A673 (cell line): Measurements from ENCODE around the gene HEMK1. TPM values are rescaled to one million over a fixed set of nuclear protein-coding genes. Genes with fewer than 3 reads are reported as not detected.

Source experiments
- BruUV-seq: library from RNA; stranded (reverse); fragments of 400-500 nt; replicated peaks from 2 replicates; lab custom pipeline; 2021; lab: Mats Ljungman, UMichigan
- CTCF ChIA-PET: fragments of 300-600 bp; sonication (Branson Sonifier 250); formaldehyde crosslinking; loops from one replicate; lab custom pipeline; 2022; ENCODE audit warnings: antibody characterized with exemption; lab: Charles Lee
- POLR2A ChIA-PET: fragments of 300-600 bp; sonication (Branson Sonifier 250); formaldehyde crosslinking; loops from one replicate; lab custom pipeline; 2022; ENCODE audit warnings: antibody characterized with exemption; ENCODE audit not compliant: low non-redundant PET; lab: Charles Lee
- DNase-seq: peaks from one replicate; pipeline ENCODE4 v3.0.0-alpha.2; 2015; ENCODE audit warnings: low spot score
- H3K27ac ChIP-seq: fragments of 200-600 bp; sonication (generic); 2 replicates; pipeline ENCODE4 v1.5.1; 2016; ENCODE audit warnings: mixed run types, low read depth, mild to moderate bottlenecking, mixed read lengths, antibody characterized with exemption, low read length; ENCODE audit not compliant: poor library complexity, severe bottlenecking
- H3K27me3 ChIP-seq: fragments of 200-600 bp; sonication (generic); replicated peaks from 2 replicates; pipeline ENCODE4 v1.6.1; 2017; ENCODE audit warnings: mixed run types, low read depth, mild to moderate bottlenecking, mixed read lengths, antibody characterized with exemption, low read length; ENCODE audit not compliant: insufficient read depth, poor library complexity
- H3K36me3 ChIP-seq: fragments of 200-600 bp; sonication (generic); 2 replicates; pipeline ENCODE4 v1.6.1; 2016; ENCODE audit warnings: mixed run types, mild to moderate bottlenecking, mixed read lengths, antibody characterized with exemption, low read length; ENCODE audit not compliant: insufficient read depth, poor library complexity, severe bottlenecking
- H3K4me1 ChIP-seq: fragments of 200-600 bp; sonication (generic); 2 replicates; pipeline ENCODE4 v1.6.1; 2017; ENCODE audit warnings: mixed run types, mild to moderate bottlenecking, mixed read lengths, antibody characterized with exemption, low read length; ENCODE audit not compliant: insufficient read depth, poor library complexity, severe bottlenecking
- H3K4me3 ChIP-seq: fragments of 200-600 bp; sonication (generic); 2 replicates; pipeline ENCODE4 v1.5.1; 2016; ENCODE audit warnings: low read depth, mixed run types, mild to moderate bottlenecking, mixed read lengths, low read length; ENCODE audit not compliant: poor library complexity, severe bottlenecking
- H3K9me3 ChIP-seq: fragments of 200-600 bp; sonication (generic); 2 replicates; pipeline ENCODE4 v1.6.1; 2016; ENCODE audit warnings: mixed run types, low read depth, mild to moderate bottlenecking, mixed read lengths, antibody characterized with exemption, low read length; ENCODE audit not compliant: poor library complexity, severe bottlenecking
- CTCF ChIP-seq: fragments of 300-800, 200-600 bp; sonication (generic); conservative IDR thresholded peaks from 2 replicates; pipeline ENCODE4 v1.5.1; 2017; ENCODE audit warnings: low read depth, mild to moderate bottlenecking, antibody characterized with exemption, low read length, moderate library complexity, mixed read lengths
- EZH2 ChIP-seq: fragments of 200-600 bp; sonication (generic); IDR thresholded peaks from 2 replicates; pipeline ENCODE4 v1.6.1; 2017; ENCODE audit warnings: borderline replicate concordance, low read depth, mild to moderate bottlenecking, mixed read lengths, antibody characterized with exemption, low read length; ENCODE audit not compliant: poor library complexity, severe bottlenecking
- intact Hi-C: fragments of 100-400 bp; cut with micrococcal nuclease; formaldehyde crosslinking; loops from one replicate; pipeline ENCODE4 v1.10.0; 2022; ENCODE audit not compliant: unreplicated experiment
- total RNA-seq: library from RNA; stranded (reverse); gene quantifications from 2 replicates; pipeline ENCODE4 v1.2.3, GENCODE V29; 2021

Gene HEMK1
- total RNA-seq, 1 experiment from 2014 or later = 5.7 TPM

- no TSS peak for BruUV-seq
Observed at GRCh38 chr3:50620820-50621219, 51.5 kb downstream of the HEMK1 start.

GRCh38 chr3:50622881-50623280 lies 53.6 kb downstream of the HEMK1 start:
- no peak overlapping the region for H3K4me3 ChIP-seq
- POLR2A ChIA-PET = no interaction called here
- DNase-seq = no peak
- H3K9me3 ChIP-seq = no peaks in the 10 kb centered on the region
- intact Hi-C loops = no loop called here
- no peak overlapping the region for H3K27ac ChIP-seq
- BruUV-seq = no TSS peak
- no peaks in the 10 kb centered on the region for H3K27me3 ChIP-seq
- no peaks in the 10 kb centered on the region for H3K36me3 ChIP-seq
- TF ChIP-seq EZH2 (no peak), CTCF (no peak)
- CTCF ChIA-PET = no interaction called here
- peaks cover 7% of the 10 kb centered on the region for H3K4me1 ChIP-seq

More at GRCh38 chr3:50620820-50621219, 51.5 kb downstream of the HEMK1 start:
- ChIA-PET POLR2A (no interaction called here), CTCF (no interaction called here)
- no peak overlapping the region for H3K4me3 ChIP-seq
- DNase-seq = no peak
- peaks cover 6% of the 10 kb centered on the region for H3K4me1 ChIP-seq
- no peaks in the 10 kb centered on the region for H3K36me3 ChIP-seq
- no peak for TF ChIP-seq EZH2
- TF ChIP-seq CTCF = no peak
- no peaks in the 10 kb centered on the region for H3K27me3 ChIP-seq
- H3K9me3 ChIP-seq = no peaks in the 10 kb centered on the region
- H3K27ac ChIP-seq = no peak overlapping the region
- intact Hi-C loops = no loop called here

GRCh38 chr3:50623840-50624474 lies 54.6 kb downstream of the HEMK1 start:
- no peak overlapping the region for H3K4me3 ChIP-seq
- H3K27me3 ChIP-seq = no peaks in the 10 kb centered on the region
- H3K27ac ChIP-seq = no peak overlapping the region
- BruUV-seq = no TSS peak
- DNase-seq = no peak
- no peaks in the 10 kb centered on the region for H3K9me3 ChIP-seq
- TF ChIP-seq CTCF (no peak), EZH2 (no peak)
- CTCF ChIA-PET = no interaction called here
- POLR2A ChIA-PET = no interaction called here
- H3K36me3 ChIP-seq = no peaks in the 10 kb centered on the region
- peaks cover 7% of the 10 kb centered on the region for H3K4me1 ChIP-seq
- intact Hi-C loops = no loop called here
